IPS-15b (cell line): ENCODE measurements around the gene KCNQ1.

Experiments used
- H3K27me3 ChIP-seq: one replicate; pipeline ENCODE4 v1.6.1; 2013; ENCODE audit warnings: low read length; ENCODE audit not compliant: control insufficient read depth, insufficient read depth
- H3K36me3 ChIP-seq: one replicate; pipeline ENCODE4 v1.6.1; 2013; ENCODE audit warnings: low read length; ENCODE audit not compliant: control insufficient read depth, insufficient read depth
- H3K4me1 ChIP-seq: one replicate; pipeline ENCODE4 v1.6.1; 2013; ENCODE audit warnings: mild to moderate bottlenecking, low read length; ENCODE audit not compliant: control insufficient read depth, insufficient read depth
- H3K4me3 ChIP-seq: one replicate; pipeline ENCODE4 v1.5.1; 2013; ENCODE audit warnings: low read depth, low read length
- H3K9ac ChIP-seq: one replicate; pipeline ENCODE4 v1.6.1; 2013; ENCODE audit warnings: low read depth, mild to moderate bottlenecking, low read length
- H3K9me3 ChIP-seq: one replicate; pipeline ENCODE4 v1.6.1; 2013; ENCODE audit warnings: mild to moderate bottlenecking, low read length; ENCODE audit not compliant: control insufficient read depth, insufficient read depth

Gene KCNQ1

DNA sequence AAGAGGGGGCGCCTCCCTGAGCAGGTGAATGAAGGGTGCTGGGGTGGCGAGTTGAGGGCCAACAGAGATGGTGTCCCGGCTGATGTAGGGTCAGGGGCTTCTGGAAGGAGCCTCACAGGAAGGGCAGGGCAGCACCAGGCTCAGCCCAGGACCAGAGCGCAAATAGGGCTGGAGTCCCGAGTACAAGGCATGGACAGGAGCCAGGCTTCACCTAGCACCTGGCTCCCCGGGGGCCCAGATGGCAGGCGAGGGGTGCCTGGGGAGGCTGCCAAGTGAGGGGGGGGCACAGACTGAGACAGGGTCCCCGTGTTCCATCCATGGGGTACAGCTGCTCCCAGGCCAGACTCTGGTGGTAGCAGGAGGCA lies 105.8 kb downstream of the KCNQ1 start:
- no peaks in the 10 kb centered on the region for H3K9me3 ChIP-seq
- H3K4me1 ChIP-seq = no peaks in the 10 kb centered on the region
- H3K9ac ChIP-seq = no peak overlapping the region
- no peaks in the 10 kb centered on the region for H3K36me3 ChIP-seq
- no peak overlapping the region for H3K4me3 ChIP-seq
- peaks cover 25% of the 10 kb centered on the region for H3K27me3 ChIP-seq

DNA sequence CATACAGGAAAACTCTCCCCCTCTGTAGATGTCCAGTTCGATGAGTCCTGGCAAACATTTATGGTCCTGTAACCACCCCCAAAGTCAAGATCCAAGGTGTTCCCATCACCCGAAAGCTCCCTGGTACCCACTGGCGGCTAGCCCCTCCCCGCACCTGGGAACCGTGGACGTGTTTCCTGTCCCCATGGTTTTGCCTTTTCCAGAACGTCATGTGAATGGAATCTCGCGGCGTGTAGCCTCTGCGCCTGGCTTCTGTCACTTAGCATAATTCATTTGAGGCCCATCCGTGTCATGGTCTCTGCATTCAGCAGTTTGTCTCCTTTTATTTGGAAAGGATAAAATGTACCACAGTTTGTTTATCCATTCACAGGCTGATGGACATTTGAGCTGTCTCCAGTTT lies 106.3 kb downstream of the KCNQ1 start:
- peaks cover 22% of the 10 kb centered on the region for H3K27me3 ChIP-seq

DNA sequence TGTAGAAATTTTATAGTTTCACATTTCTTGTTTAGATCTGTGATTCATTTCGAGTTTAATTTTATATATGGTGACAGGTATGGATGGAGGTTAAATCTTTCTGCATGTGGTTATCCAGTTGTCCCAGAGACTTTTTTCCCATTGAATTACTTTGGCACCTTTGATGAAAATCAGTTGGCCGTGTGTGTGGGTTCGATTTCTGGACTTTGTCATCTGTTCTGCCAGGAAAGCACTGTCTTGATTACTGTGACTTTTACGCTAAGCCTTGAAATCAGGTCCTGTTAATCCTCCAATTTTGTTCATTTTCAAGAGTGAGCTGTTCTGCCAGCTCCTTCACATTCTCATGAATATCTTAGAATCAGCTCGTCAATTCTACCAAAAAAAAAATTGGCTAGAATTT lies 107.4 kb downstream of the KCNQ1 start:
- no peaks in the 10 kb centered on the region for H3K4me1 ChIP-seq
- no peak overlapping the region for H3K4me3 ChIP-seq
- H3K9me3 ChIP-seq = no peaks in the 10 kb centered on the region
- H3K9ac ChIP-seq = no peak overlapping the region
- H3K27me3 ChIP-seq = peaks cover 17% of the 10 kb centered on the region
- H3K36me3 ChIP-seq = no peaks in the 10 kb centered on the region

More for the DNA sequence above, 106.3 kb downstream of the KCNQ1 start:
- H3K4me1 ChIP-seq = no peaks in the 10 kb centered on the region
- H3K9ac ChIP-seq = no peak overlapping the region
- H3K4me3 ChIP-seq = no peak overlapping the region
- no peaks in the 10 kb centered on the region for H3K9me3 ChIP-seq
- H3K36me3 ChIP-seq = no peaks in the 10 kb centered on the region

GRCh38 chr11:2553198-2553597 lies 108.4 kb downstream of the KCNQ1 start:
- Histone ChIP-seq H3K4me1 (no peaks in the 10 kb centered on the region), H3K4me3 (no peak overlapping the region), H3K9me3 (no peaks in the 10 kb centered on the region), H3K9ac (no peak overlapping the region), H3K27me3 (peaks cover 17% of the 10 kb centered on the region), H3K36me3 (no peaks in the 10 kb centered on the region)

- H3K4me1 ChIP-seq = no peaks in the 10 kb centered on the region
- peaks cover 17% of the 10 kb centered on the region for H3K27me3 ChIP-seq
- H3K4me3 ChIP-seq = no peak overlapping the region
- no peaks in the 10 kb centered on the region for H3K36me3 ChIP-seq
- H3K9me3 ChIP-seq = no peaks in the 10 kb centered on the region
- no peak overlapping the region for H3K9ac ChIP-seq
Measured at GRCh38 chr11:2553886-2554285, 109.1 kb downstream of the KCNQ1 start.

DNA sequence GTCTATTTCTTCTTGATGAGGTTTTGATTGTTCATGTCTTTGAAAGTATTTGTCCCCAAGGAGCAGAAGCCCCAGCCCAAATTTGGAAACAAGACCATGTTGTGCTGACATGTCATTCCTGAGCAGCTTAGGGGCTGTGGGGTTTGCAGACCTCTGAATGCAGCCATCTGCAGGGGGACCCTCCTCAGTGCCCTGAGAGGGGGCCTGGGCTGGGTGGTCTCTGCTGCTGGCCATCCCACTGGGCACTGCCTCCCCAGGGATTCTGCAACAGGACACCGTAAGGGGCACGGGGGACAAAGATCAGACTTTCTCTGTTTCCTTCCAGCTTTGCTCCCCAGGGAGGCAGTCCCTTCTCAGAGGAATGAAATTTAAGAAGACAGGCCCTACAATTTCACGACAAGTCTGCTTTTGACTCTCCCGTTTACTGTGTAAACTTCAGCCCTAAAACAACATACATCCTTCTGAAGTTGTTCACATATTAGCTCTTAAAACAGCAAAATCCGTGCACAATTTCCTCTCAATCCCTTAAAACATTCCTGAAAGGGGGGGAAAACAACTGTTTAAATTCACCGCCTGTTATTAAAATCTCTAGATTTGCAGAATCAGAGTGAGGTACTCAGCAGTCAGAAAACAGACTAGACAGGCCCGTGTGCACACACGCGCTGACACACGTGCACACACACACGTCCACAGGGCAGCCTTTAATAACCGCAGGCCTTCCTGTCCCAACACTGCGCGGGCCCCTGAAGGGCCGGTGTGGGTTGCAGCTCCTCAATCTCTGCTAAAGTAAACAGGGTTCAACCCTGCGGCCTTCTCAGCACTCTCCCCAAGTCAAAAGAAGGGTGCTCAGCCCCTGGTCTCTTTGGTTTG lies 109.8 kb downstream of the KCNQ1 start:
- Histone ChIP-seq H3K27me3 (peaks cover 17% of the 10 kb centered on the region), H3K4me1 (no peaks in the 10 kb centered on the region), H3K9ac (no peak overlapping the region), H3K36me3 (no peaks in the 10 kb centered on the region), H3K9me3 (no peaks in the 10 kb centered on the region), H3K4me3 (no peak overlapping the region)

DNA sequence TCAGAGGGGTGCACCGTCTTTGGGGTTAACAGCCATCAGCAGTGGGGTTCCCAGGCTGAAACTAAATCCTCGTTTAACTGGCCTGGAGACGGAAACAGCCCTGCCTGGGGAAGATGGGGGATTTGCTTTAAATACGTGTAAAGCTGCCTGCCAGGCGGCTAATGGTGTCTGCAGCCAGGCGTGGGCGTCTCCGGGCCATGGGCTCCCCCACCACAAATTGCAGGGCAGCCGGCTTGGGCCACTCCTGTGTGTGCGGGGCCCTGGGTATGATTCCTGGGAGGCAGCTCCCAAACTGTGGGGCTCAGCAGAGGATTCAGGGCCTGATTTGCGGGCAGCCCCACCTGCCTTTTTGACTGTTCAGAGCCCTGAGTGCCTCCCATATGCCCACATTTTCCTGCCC lies 110.5 kb downstream of the KCNQ1 start:
- H3K4me3 ChIP-seq = no peak overlapping the region
- H3K9ac ChIP-seq = no peak overlapping the region
- H3K27me3 ChIP-seq = peaks cover 17% of the 10 kb centered on the region

DNA sequence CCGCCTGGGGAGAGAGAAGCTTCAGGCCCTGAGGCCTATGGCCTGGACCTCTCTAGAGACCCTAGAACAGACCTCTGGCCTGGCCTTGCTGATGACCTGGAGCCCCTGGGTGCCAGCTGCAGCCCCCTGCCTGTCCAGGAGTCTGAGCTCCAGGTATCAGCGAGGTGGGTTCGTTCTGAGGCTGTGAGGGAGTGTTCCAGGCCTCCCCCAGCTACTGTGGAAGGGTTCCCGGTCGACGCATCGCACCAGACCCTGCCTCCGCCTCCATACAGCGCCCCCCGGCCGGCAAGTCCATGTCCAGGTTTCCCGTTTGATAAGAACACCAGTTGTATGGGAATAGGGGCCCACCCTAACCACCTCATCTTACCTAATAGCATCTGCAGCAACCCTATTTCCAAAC lies 111.1 kb downstream of the KCNQ1 start:
- Histone ChIP-seq H3K27me3 (peaks cover 16% of the 10 kb centered on the region), H3K9ac (no peak overlapping the region), H3K4me3 (no peak overlapping the region), H3K4me1 (no peaks in the 10 kb centered on the region), H3K36me3 (no peaks in the 10 kb centered on the region), H3K9me3 (no peaks in the 10 kb centered on the region)

More for the DNA sequence above, 110.5 kb downstream of the KCNQ1 start:
- H3K36me3 ChIP-seq = no peaks in the 10 kb centered on the region
- no peaks in the 10 kb centered on the region for H3K9me3 ChIP-seq
- H3K4me1 ChIP-seq = no peaks in the 10 kb centered on the region

- H3K4me1 ChIP-seq = no peaks in the 10 kb centered on the region
- H3K36me3 ChIP-seq = no peaks in the 10 kb centered on the region
- no peak overlapping the region for H3K9ac ChIP-seq
- no peak overlapping the region for H3K4me3 ChIP-seq
- peaks cover 6% of the 10 kb centered on the region for H3K27me3 ChIP-seq
- no peaks in the 10 kb centered on the region for H3K9me3 ChIP-seq
Measured at GRCh38 chr11:2557381-2557780, 112.6 kb downstream of the KCNQ1 start.

- H3K9ac ChIP-seq = no peak overlapping the region
- no peak overlapping the region for H3K4me3 ChIP-seq
- H3K4me1 ChIP-seq = no peaks in the 10 kb centered on the region
- H3K9me3 ChIP-seq = no peaks in the 10 kb centered on the region
- H3K36me3 ChIP-seq = no peaks in the 10 kb centered on the region
- no peaks in the 10 kb centered on the region for H3K27me3 ChIP-seq
Measured at GRCh38 chr11:2558397-2558796, 113.6 kb downstream of the KCNQ1 start.

DNA sequence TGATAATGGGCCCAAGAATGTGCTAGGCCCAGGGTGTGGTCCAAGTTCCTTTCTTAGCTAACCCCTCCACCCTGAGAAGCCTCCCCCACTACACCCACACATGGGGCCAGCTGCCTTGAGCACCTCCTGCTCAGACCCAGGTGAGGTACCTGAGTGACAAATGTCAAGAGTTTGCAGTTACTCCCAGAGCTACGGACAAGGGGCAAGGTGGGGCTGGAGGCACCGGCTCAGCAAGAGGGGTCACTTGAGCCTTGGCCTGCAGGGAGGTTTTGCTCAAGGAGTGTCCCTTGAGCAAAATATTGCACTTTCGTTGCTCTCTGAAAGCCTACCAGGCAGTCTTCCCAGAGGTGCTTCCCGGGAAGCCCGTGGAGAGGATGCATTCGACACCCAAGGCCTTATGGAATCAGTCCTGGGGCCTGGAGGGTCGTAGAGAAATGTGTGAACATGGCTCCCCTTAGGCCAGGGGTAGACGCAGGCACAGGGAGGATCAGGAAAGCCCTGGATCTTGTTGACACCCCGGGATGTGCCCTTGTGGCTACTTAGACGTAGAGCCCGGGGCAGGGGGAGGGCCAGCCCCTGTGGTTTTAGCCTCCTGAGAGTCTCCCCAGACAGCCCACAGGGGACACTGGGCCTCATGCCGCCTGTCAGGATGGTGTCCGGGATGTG lies 114.2 kb downstream of the KCNQ1 start:
- H3K9ac ChIP-seq = no peak overlapping the region
- H3K4me1 ChIP-seq = no peaks in the 10 kb centered on the region
- H3K4me3 ChIP-seq = no peak overlapping the region
- H3K9me3 ChIP-seq = no peaks in the 10 kb centered on the region
- no peaks in the 10 kb centered on the region for H3K27me3 ChIP-seq
- no peaks in the 10 kb centered on the region for H3K36me3 ChIP-seq
